GM12801 (cell line): ENCODE results near the gene CFAP97.

Experiments used
- CTCF ChIP-seq: IDR thresholded peaks from one replicate; pipeline ENCODE4 v1.5.1; 2011; ENCODE audit warnings: control low read depth; ENCODE audit not compliant: insufficient read length; ENCODE audit errors: extremely low read depth

The CFAP97 gene

GRCh38 chr4:185203486-185204237 is at the start of gene CFAP97:
CFAP97 (minus strand) TSS chr4:185204000; CDS start chr4:185191196, 12,804 bp downstream.
- no peak for TF ChIP-seq CTCF

GRCh38 chr4:185249105-185249504 is 45.3 kb upstream of the CFAP97 start:
- no peak for TF ChIP-seq CTCF

- TF ChIP-seq CTCF = no peak
Measured at GRCh38 chr4:185248393-185249039, 44.7 kb upstream of the CFAP97 start.

DNA sequence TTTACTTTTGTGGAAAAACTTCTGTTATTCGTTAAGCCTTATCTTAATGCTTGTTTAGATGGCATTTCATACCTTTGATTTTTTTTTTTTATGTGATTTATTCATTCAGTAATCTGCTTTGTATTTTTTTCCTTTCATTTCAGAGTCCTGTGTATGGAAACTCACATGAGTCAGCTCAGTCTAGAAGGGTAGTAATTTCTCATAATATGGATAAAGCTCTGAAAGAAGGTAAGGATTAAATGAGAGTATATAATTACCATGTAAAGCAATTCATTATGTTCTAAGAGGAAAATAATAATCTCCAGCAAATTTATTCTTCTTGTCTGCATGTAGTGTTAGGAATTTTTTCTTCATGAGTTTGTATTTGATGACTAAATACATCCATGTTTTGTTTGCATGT is 43.4 kb upstream of the CFAP97 start:
- TF ChIP-seq CTCF = no peak

DNA sequence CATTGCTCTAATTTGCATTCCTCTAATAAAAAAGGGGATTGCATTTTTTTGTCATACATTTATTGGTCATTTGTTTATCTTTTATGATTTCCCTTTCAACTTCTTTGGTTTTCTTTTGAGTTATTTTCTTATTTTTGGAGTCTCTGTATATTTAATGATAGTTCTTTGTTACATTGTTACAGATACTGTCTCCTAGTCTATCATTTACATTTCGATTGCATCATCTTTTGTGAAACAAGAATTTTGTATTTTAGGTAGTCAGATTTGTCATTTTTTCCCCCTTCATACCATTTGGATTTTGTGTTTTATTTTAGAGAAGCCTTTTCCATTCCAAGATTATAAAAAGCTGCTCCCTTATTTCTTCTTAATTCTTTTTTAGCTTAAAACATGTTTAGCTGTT is 42.7 kb upstream of the CFAP97 start:
- no peak for TF ChIP-seq CTCF

- no peak for TF ChIP-seq CTCF
Measured at GRCh38 chr4:185244763-185245162, 41.0 kb upstream of the CFAP97 start.

DNA sequence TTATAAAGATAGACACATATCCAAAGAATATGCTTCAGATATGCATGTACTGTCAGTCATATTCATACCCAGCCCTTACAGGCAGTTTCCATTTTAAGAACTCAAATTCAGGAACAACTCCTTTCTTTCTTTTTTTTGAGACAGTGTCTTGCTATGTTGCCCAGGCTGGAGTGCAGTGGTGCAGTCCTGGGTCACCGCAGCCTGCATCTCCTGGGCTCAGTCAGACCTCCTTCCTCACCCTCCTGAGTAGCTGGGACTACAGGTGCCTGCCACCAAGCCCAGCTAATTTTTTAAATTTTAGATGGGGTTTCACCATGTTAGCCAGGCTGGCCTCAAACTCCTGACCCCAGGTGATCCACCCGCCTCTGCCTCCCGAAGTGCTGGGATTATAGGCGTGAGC is 40.1 kb upstream of the CFAP97 start:
- no peak for TF ChIP-seq CTCF
